ENCODE results near the gene PRDM16.

The PRDM16 gene

DNA sequence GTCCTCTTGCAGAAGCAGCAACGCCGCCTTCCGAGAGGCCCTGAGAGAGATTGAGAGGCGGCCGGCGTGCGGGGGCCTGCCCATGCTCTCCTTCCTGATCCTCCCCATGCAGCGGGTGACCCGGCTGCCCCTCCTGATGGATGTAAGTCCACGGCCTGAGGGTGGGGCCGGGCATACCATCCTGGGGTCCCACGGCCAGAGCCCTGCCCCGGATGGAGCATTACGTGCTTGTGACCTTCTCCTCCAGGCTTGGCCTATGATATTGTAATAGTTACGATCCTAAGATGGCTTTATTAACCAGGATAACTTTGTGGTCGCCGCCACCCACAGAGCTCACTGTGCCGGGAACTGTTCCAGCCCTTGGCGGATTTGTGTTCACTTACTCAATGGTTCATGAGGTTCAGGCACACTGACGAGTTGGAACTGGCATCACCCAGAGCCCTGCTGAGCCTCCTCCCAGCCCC, 404.4 kb downstream of the PRDM16 start:
- no peak for TF ChIP-seq CTCF (IDR thresholded peaks at IDR 0.05; ENCODE audit: insufficient read depth, missing control alignments)
- DNase-seq (ENCODE audit: insufficient read length, low spot score) (no peak), FAIRE-seq (no peak)

- TF ChIP-seq CTCF (IDR thresholded peaks at IDR 0.05; ENCODE audit: insufficient read depth, missing control alignments): no peak
- FAIRE-seq (no peak), DNase-seq (ENCODE audit: insufficient read length, low spot score) (no peak)
Measured at GRCh38 chr1:3474016-3474415, 405.0 kb downstream of the PRDM16 start.

DNA sequence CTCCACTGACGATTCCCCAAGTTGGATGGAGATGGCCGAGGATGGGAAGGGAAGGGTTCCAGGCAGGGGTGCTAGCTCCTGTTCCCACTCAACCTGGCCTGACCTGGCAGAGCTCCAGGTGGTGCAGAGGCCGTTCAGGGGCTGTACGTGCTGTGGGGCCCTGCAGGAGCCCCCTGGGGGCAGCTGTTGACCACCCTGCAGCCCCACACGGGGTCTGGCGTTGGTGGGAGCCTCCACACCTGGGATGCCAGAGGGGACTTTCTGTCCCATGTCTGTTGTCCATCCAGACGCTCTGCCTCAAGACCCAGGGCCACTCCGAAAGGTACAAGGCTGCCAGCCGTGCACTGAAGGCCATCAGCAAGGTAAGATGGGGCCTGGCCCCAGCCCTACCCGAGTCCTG, 405.4 kb downstream of the PRDM16 start:
- no peak for TF ChIP-seq CTCF (IDR thresholded peaks at IDR 0.05; ENCODE audit: insufficient read depth, missing control alignments)
- DNase-seq (ENCODE audit: insufficient read length, low spot score) (no peak), FAIRE-seq (no peak)

- TF ChIP-seq CTCF (IDR thresholded peaks at IDR 0.05; ENCODE audit: insufficient read depth, missing control alignments): no peak
- DNase-seq (ENCODE audit: insufficient read length, low spot score) (no peak), FAIRE-seq (no peak)
Measured at GRCh38 chr1:3475839-3476573, 407.0 kb downstream of the PRDM16 start.

- FAIRE-seq: no peak
- no peak for DNase-seq (ENCODE audit: insufficient read length, low spot score)
- no peak for TF ChIP-seq CTCF (IDR thresholded peaks at IDR 0.05; ENCODE audit: insufficient read depth, missing control alignments)
Measured at GRCh38 chr1:3476666-3477065, 407.7 kb downstream of the PRDM16 start.

GRCh38 chr1:3477241-3477995, 408.4 kb downstream of the PRDM16 start:
- FAIRE-seq (no peak), DNase-seq (ENCODE audit: insufficient read length, low spot score) (no peak)
- no peak for TF ChIP-seq CTCF (IDR thresholded peaks at IDR 0.05; ENCODE audit: insufficient read depth, missing control alignments)

DNA sequence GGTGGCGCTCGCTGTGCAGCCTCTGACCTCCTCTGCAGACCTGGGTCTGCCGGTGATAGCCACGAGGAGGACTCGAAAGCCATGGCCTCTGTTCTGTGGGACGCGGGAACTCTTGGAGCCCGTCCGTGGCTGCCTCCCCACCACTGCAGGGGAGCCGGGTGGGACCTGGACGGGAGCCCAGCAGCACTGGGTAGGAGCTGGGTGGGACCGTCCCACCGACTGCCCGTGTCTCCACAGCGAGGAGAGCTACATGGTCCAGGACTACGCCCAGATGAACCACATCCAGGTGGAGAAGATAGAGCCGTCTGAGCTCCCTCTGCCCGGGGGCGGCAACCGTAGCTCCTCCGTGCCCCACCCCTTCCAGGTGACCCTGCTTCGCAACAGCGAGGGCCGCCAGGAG, 409.2 kb downstream of the PRDM16 start:
- no peak for FAIRE-seq
- no peak for TF ChIP-seq CTCF (IDR thresholded peaks at IDR 0.05; ENCODE audit: insufficient read depth, missing control alignments)

More for the DNA sequence above, 409.2 kb downstream of the PRDM16 start:
- DNase-seq (ENCODE audit: insufficient read length, low spot score): no peak
